MM.1S (cell line): ENCODE results near the gene ROBO3.

ENCODE experiments used
- DNase-seq: peaks from one replicate; pipeline ENCODE4 v3.0.0-alpha.2; 2015
- H2AFZ ChIP-seq: fragments of 300-600 bp; sonication (generic); 2 replicates; pipeline ENCODE4 v1.6.0; 2016; ENCODE audit warnings: antibody characterized with exemption, low read length
- H3F3A ChIP-seq: fragments of 300-600 bp; sonication (generic); 2 replicates; pipeline ENCODE4 v1.6.1; 2016; ENCODE audit warnings: mild to moderate bottlenecking, antibody characterized with exemption, low read length, moderate library complexity, mixed read lengths; ENCODE audit not compliant: insufficient read depth
- H3K27ac ChIP-seq: fragments of 300-600 bp; sonication (generic); 2 replicates; pipeline ENCODE4 v1.5.1; 2016; ENCODE audit warnings: mild to moderate bottlenecking, low read length
- H3K27me3 ChIP-seq: fragments of 300-600 bp; sonication (generic); replicated peaks from 2 replicates; pipeline ENCODE4 v1.6.0; 2016; ENCODE audit warnings: low read length; ENCODE audit not compliant: insufficient read depth
- H3K36me3 ChIP-seq: fragments of 300-600 bp; sonication (generic); replicated peaks from 2 replicates; pipeline ENCODE4 v1.6.1; 2016; ENCODE audit warnings: mild to moderate bottlenecking, low read length, mixed read lengths; ENCODE audit not compliant: insufficient read depth
- H3K4me1 ChIP-seq: fragments of 300-600 bp; sonication (generic); 2 replicates; pipeline ENCODE4 v1.6.1; 2016; ENCODE audit warnings: low read length, mixed read lengths
- H3K4me2 ChIP-seq: fragments of 300-600 bp; sonication (generic); 2 replicates; pipeline ENCODE4 v1.6.0; 2016; ENCODE audit warnings: low read depth, low read length
- H3K4me3 ChIP-seq: fragments of 300-600 bp; sonication (generic); 2 replicates; pipeline ENCODE4 v1.5.1; 2016; ENCODE audit warnings: low read length, mixed read lengths
- H3K79me2 ChIP-seq: fragments of 300-600 bp; sonication (generic); 2 replicates; pipeline ENCODE4 v1.6.1; 2016; ENCODE audit warnings: mixed run types, low read length, mixed read lengths
- H3K9ac ChIP-seq: fragments of 300-600 bp; sonication (generic); 2 replicates; pipeline ENCODE4 v1.6.1; 2016; ENCODE audit warnings: low read length, mixed read lengths
- H3K9me2 ChIP-seq: fragments of 300-600 bp; sonication (generic); replicated peaks from 2 replicates; pipeline ENCODE4 v1.6.1; 2016; ENCODE audit warnings: mild to moderate bottlenecking, low read length, mixed read lengths; ENCODE audit not compliant: insufficient read depth
- H3K9me3 ChIP-seq: fragments of 300-600 bp; sonication (generic); replicated peaks from 2 replicates; pipeline ENCODE4 v1.6.1; 2016; ENCODE audit warnings: mild to moderate bottlenecking, low read length, mixed read lengths; ENCODE audit not compliant: insufficient read depth
- H4K20me1 ChIP-seq: fragments of 300-600 bp; sonication (generic); 2 replicates; pipeline ENCODE4 v1.6.1; 2016; ENCODE audit warnings: mild to moderate bottlenecking, low read length, moderate library complexity, mixed read lengths; ENCODE audit not compliant: insufficient read depth
- CTCF ChIP-seq: fragments of 300-600 bp; sonication (generic); IDR thresholded peaks from 2 replicates; pipeline ENCODE4 v1.5.1; 2016; ENCODE audit warnings: antibody characterized with exemption, low read length, mixed read lengths
- EZH2 ChIP-seq: fragments of 300-600 bp; sonication (generic); optimal IDR thresholded peaks from 2 replicates; pipeline ENCODE3; 2017; ENCODE audit warnings: low read depth, mild to moderate bottlenecking, antibody characterized with exemption, low read length, mixed read lengths
- EZH2phosphoT487 ChIP-seq: fragments of 300-600 bp; sonication (generic); IDR thresholded peaks from 2 replicates; pipeline ENCODE4 v1.6.1; 2018; ENCODE audit warnings: antibody characterized with exemption, low read length

Gene ROBO3

DNA sequence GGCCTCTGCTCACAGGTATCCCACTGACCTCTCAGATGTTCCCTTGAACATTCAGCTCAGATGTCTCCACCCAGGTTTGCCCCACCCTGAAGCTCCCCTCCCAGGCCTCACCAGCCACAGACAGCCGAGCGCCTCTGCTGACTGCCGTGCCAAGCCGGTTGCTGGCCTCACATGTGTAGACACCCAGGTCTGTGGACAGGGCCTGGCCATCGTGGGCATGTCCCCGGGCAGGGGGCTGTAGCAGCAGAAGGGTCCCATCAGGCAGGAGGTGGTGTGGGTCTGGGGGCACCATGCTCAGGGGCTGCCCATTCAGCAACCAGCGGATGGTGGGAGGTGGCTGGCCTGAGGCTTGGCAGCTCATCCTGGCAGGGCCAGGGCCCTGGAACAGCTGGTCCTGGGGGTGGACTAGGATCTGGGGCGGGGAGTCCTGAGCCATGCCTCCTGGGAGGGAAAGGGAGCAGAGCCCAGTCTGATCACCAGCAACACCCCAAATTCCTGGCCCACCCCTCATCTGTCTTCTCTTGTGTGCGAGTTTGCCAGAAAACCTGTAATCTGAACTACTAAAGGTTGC, 31.7 kb downstream of the ROBO3 start:
- H3F3A ChIP-seq: no peaks in the 10 kb centered on the region
- H4K20me1 ChIP-seq: no peaks in the 10 kb centered on the region
- no peaks in the 10 kb centered on the region for H3K9me3 ChIP-seq
- H3K36me3 ChIP-seq: no peaks in the 10 kb centered on the region
- H3K4me2 ChIP-seq: no peak overlapping the region
- no peak overlapping the region for H2AFZ ChIP-seq
- no peaks in the 10 kb centered on the region for H3K27me3 ChIP-seq
- H3K4me1 ChIP-seq: no peaks in the 10 kb centered on the region
- H3K4me3 ChIP-seq: no peak overlapping the region
- H3K9me2 ChIP-seq: no peaks in the 10 kb centered on the region
- no peak for DNase-seq
- no peaks in the 10 kb centered on the region for H3K79me2 ChIP-seq
- H3K27ac ChIP-seq: no peak overlapping the region
- no peak overlapping the region for H3K9ac ChIP-seq
- TF ChIP-seq CTCF (no peak), EZH2 (no peak), EZH2phosphoT487 (no peak)

DNA sequence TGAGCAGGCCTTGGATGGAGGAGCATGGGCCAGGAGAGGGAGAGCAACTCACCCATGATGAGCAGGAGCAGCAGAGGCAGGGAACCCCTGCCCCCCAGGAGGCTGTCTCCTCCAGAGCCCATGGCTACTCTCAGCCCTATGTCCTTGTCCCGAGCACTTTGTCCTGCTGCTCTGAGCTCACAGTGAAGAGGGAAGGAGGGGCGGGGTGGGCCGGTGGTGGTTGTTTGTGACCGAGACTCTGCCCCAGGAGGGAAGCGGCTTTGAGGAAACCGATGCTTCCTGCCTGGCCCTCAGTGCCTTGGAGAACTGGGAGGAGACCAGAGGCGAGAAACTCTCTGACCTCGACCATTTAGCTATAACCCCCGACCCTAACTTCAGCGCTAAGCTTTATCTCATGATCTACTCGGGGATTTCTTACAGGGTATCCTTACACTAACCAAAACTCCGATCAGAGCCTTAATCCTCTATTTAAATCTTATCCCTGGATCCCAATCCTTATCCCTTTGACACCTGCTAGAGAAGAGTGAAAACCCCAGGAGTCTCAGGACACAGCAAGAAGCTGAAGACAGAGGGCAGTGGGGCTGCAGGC, 32.5 kb downstream of the ROBO3 start, which contains the start of gene ROBO4:
Gene ROBO4, minus strand, starts transcription at position 192 of the 589 bp plus-strand sequence. Its CDS starts 70 bp downstream, at position 122.
- H3K27ac ChIP-seq: no peak within 1 kb of the TSS
- no peaks in the 10 kb centered on the region for H3F3A ChIP-seq
- no peak for TF ChIP-seq EZH2
- no peak for TF ChIP-seq EZH2phosphoT487
- TF ChIP-seq CTCF: no peak
- H3K9me2 ChIP-seq: no peaks in the 10 kb centered on the region
- no peak for DNase-seq
- no peaks in the 10 kb centered on the region for H3K9me3 ChIP-seq
- H3K4me1 ChIP-seq: no peaks in the 10 kb centered on the region
- H3K4me2 ChIP-seq: no peak within 1 kb of the TSS
- H3K4me3 ChIP-seq: no peak within 1 kb of the TSS
- no peaks in the 10 kb centered on the region for H3K27me3 ChIP-seq
- no peaks in the 10 kb centered on the region for H3K79me2 ChIP-seq
- H2AFZ ChIP-seq: no peak within 1 kb of the TSS
- no peaks in the 10 kb centered on the region for H3K36me3 ChIP-seq
- no peaks in the 10 kb centered on the region for H4K20me1 ChIP-seq
- no peak within 1 kb of the TSS for H3K9ac ChIP-seq

DNA sequence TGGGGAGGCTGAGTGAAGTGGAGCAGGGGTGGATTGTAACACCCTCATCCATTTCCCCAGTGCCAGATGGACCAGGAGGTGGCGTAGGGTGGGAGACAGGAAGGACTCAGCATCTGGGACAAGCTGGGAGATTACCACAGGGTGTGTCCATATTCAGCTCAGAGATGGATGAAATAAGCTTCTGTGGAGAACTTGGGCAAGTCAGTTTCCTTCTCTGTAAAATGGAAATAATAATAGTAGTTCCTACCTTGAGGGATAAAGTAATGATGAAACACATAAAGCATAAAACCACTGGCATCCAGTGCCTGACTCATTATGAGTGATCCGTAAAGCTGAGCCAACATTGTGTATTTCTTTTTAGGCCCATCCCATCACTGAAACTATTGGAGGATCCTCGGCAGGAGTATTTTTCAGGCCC, 33.0 kb downstream of the ROBO3 start:
- Histone ChIP-seq H2AFZ (no peak overlapping the region), H3K9me3 (no peaks in the 10 kb centered on the region), H3K4me2 (no peak overlapping the region), H3K79me2 (no peaks in the 10 kb centered on the region), H4K20me1 (no peaks in the 10 kb centered on the region), H3K27ac (no peak overlapping the region), H3K9ac (no peak overlapping the region), H3K27me3 (no peaks in the 10 kb centered on the region), H3K36me3 (no peaks in the 10 kb centered on the region), H3K9me2 (no peaks in the 10 kb centered on the region), H3K4me3 (no peak overlapping the region), H3F3A (no peaks in the 10 kb centered on the region), H3K4me1 (no peaks in the 10 kb centered on the region)
- TF ChIP-seq EZH2phosphoT487: no peak
- TF ChIP-seq EZH2: no peak
- no peak for TF ChIP-seq CTCF
- no peak for DNase-seq
